ENCODE results near the gene ETS2.
A peak's percentile ranks its signal among the peaks of the same experiment; 100 is the strongest.

The ETS2 gene

GRCh38 chr21:38787461-38788274 is 18.1 kb upstream of the ETS2 start:
- 0 out of 2 replicates have a peak, but pooled peaks have one; percentile 4 for TF ChIP-seq CTCF (IDR thresholded peaks at IDR 0.05; ENCODE audit: control insufficient read depth, extremely low read depth, insufficient read depth)
- H3K4me3 ChIP-seq (ENCODE audit: low read depth, low read length) = no peak overlapping the region
- peak; percentile 80 for DNase-seq (ENCODE audit: low read depth)

GRCh38 chr21:38788275-38788905 is 17.3 kb upstream of the ETS2 start:
- no peak overlapping the region for H3K4me3 ChIP-seq (ENCODE audit: low read depth, low read length)
- no peak for DNase-seq (ENCODE audit: low read depth)
- TF ChIP-seq CTCF (IDR thresholded peaks at IDR 0.05; ENCODE audit: control insufficient read depth, extremely low read depth, insufficient read depth) = no peak

DNA sequence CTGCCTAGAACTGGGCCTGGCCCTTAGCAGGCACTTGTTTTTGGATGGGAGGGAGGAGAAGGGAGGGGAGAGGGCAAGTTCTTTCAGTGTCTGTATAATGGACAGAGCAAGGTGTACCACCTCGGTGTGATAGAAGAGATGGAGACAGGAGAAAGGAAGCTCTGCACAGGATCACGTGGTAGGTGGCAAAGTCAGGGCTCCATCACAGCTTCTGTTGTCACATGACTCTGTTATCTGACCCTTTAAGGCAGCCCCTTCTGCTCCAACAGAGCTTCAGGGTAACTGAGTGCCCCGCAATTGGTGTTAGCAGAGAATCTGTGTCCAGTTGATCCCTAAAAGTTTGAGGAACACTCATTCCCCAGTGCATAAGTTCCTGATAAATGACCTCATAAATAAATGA is 16.5 kb upstream of the ETS2 start:
- TF ChIP-seq CTCF (IDR thresholded peaks at IDR 0.05; ENCODE audit: control insufficient read depth, extremely low read depth, insufficient read depth) = no peak
- no peak for DNase-seq (ENCODE audit: low read depth)

GRCh38 chr21:38790059-38790458 is 15.7 kb upstream of the ETS2 start:
- no peak overlapping the region for H3K4me3 ChIP-seq (ENCODE audit: low read depth, low read length)
- no peak for DNase-seq (ENCODE audit: low read depth)
- TF ChIP-seq CTCF (IDR thresholded peaks at IDR 0.05; ENCODE audit: control insufficient read depth, extremely low read depth, insufficient read depth) = no peak

More for the DNA sequence above, 16.5 kb upstream of the ETS2 start:
- no peak overlapping the region for H3K4me3 ChIP-seq (ENCODE audit: low read depth, low read length)

GRCh38 chr21:38790961-38791360 is 14.8 kb upstream of the ETS2 start:
- DNase-seq (ENCODE audit: low read depth) = no peak
- TF ChIP-seq CTCF (IDR thresholded peaks at IDR 0.05; ENCODE audit: control insufficient read depth, extremely low read depth, insufficient read depth) = no peak
- H3K4me3 ChIP-seq (ENCODE audit: low read depth, low read length) = no peak overlapping the region

- no peak for TF ChIP-seq CTCF (IDR thresholded peaks at IDR 0.05; ENCODE audit: control insufficient read depth, extremely low read depth, insufficient read depth)
- no peak overlapping the region for H3K4me3 ChIP-seq (ENCODE audit: low read depth, low read length)
- DNase-seq (ENCODE audit: low read depth) = no peak
These were observed 12.9 kb upstream of the ETS2 start for GRCh38 chr21:38792676-38793459.
